ENCODE measurements around the gene CLCN3. TPM values are rescaled to one million over a fixed set of nuclear protein-coding genes. Genes with fewer than 3 reads are reported as not detected.
"Not testable (repeated sequence)": the region's sequence is repeated elsewhere in the genome, so short reads cannot be mapped to it uniquely, and the experiment has no call there.

CLCN3 gene
- total and polyA plus RNA-seq, 9 of the 15 experiments (the other 6 are each of a cell fraction or from before 2014, with no cell fraction given) = 12.7 to 60.6 (median 38.5) TPM

- ATAC-seq (no peak), FAIRE-seq (no peak), DNase-seq (ENCODE audit: extremely low read depth in 1 of 4, low spot score in 3 of 4) (no peak)
- ChIA-PET POLR2A (no interaction called here), CTCF (ENCODE audit: low intra/inter-chr PET ratio) (no interaction called here)
- BruUV-seq (replicated peaks) = no TSS peak
- H3K4me3 ChIP-seq = peak overlapping the region; percentile 53
- no peaks in the 10 kb centered on the region; the same call in 2 of the 3 replicates for H3K36me3 ChIP-seq (ENCODE audit: control insufficient read depth, insufficient read depth, low read length)
- H3K9me1 ChIP-seq (ENCODE audit: control insufficient read depth, insufficient read depth, low read length) = no peaks in the 10 kb centered on the region
- H2AFZ ChIP-seq (ENCODE audit: low read depth, low read length) = no peak overlapping the region
- H3K9me3 ChIP-seq (replicated peaks; ENCODE audit: control insufficient read depth, insufficient read depth, low read depth, low read length) = no peaks in the 10 kb centered on the region
- H3K9ac ChIP-seq (ENCODE audit: insufficient read depth in 1 of 2, low read depth in 2 of 2, low read length in 2 of 2) = peak overlapping the region in 1 of 2 experiments; percentile 91; a peak in 2 of 4 replicates
- peak overlapping the region; percentile 90 for H3K4me2 ChIP-seq (ENCODE audit: insufficient read depth, low read length)
- H3K4me1 ChIP-seq (replicated peaks in 1 of 2; ENCODE audit: control insufficient read depth in 2 of 2, insufficient read depth in 2 of 2, low read length in 2 of 2) = peaks cover 16 to 35% of the 10 kb centered on the region in 2 experiments
- TF ChIP-seq PML (IDR thresholded peaks at IDR 0.05; ENCODE audit: low read length) (0 out of 2 replicates have a peak, but pooled peaks have one; percentile 4), ZNF699 (CRISPR knock-in tag; IDR thresholded peaks at IDR 0.05; ENCODE audit: insufficient replicate concordance) (no peak)
- peaks cover 85% of the 10 kb centered on the region for H3K79me2 ChIP-seq (ENCODE audit: control insufficient read depth, insufficient read depth, low read length)
- peak overlapping the region; percentile 98; the same call in 2 of the 3 replicates for H3K27ac ChIP-seq (ENCODE audit: extremely low read depth, low read depth, low read length)
- 0 out of 2 replicates have a peak, but pooled peaks cover 7% of the 10 kb centered on the region for H4K20me1 ChIP-seq (replicated peaks; ENCODE audit: control insufficient read depth, insufficient read depth, low read length)
- intact Hi-C loops (cut with micrococcal nuclease) (no loop called here), in situ Hi-C loops (cut with MboI) (loop anchor here (5.0 to 25.0 kb wide), 2 partner anchors 35 to 415 kb away; partner anchors contain the start of gene MFAP3L)
- no peaks in the 10 kb centered on the region for H3K27me3 ChIP-seq (ENCODE audit: control insufficient read depth in 2 of 2, insufficient read depth in 2 of 2, low read length in 2 of 2)
- 2% methylated on average over 4 of the region's 4 CpGs for WGBS (ENCODE audit: insufficient coverage, low coverage, missing lambda C conversion rate)
Observed at GRCh38 chr4:169622566-169622965, 2.2 kb downstream of the CLCN3 start.

- WGBS (ENCODE audit: insufficient coverage, low coverage, missing lambda C conversion rate) = 86% methylated on average over 5 of the region's 6 CpGs
- BruUV-seq (replicated peaks); H3K27ac ChIP-seq (ENCODE audit: extremely low read depth, low read depth, low read length); H2AFZ ChIP-seq (ENCODE audit: low read depth, low read length); ATAC-seq; H4K20me1 ChIP-seq (replicated peaks; ENCODE audit: control insufficient read depth, insufficient read depth, low read length); H3K4me3 ChIP-seq; H3K27me3 ChIP-seq (ENCODE audit: control insufficient read depth in 2 of 2, insufficient read depth in 2 of 2, low read length in 2 of 2); DNase-seq (ENCODE audit: extremely low read depth in 1 of 4, low spot score in 3 of 4); H3K9ac ChIP-seq (ENCODE audit: insufficient read depth in 1 of 2, low read depth in 2 of 2, low read length in 2 of 2); H3K9me3 ChIP-seq (replicated peaks; ENCODE audit: control insufficient read depth, insufficient read depth, low read depth, low read length); H3K4me2 ChIP-seq (ENCODE audit: insufficient read depth, low read length); FAIRE-seq; H3K36me3 ChIP-seq (ENCODE audit: control insufficient read depth, insufficient read depth, low read length); CTCF ChIA-PET (ENCODE audit: low intra/inter-chr PET ratio); H3K9me1 ChIP-seq (ENCODE audit: control insufficient read depth, insufficient read depth, low read length); intact Hi-C loops (cut with micrococcal nuclease): not testable (repeated sequence)
- Histone ChIP-seq H3K4me1 (replicated peaks in 1 of 2; ENCODE audit: control insufficient read depth in 2 of 2, insufficient read depth in 2 of 2, low read length in 2 of 2) (peaks cover 13 to 39% of the 10 kb centered on the region in 2 experiments), H3K79me2 (ENCODE audit: control insufficient read depth, insufficient read depth, low read length) (peaks cover 92% of the 10 kb centered on the region)
- peak; percentile 63 to 71; a peak in 3 of 4 replicates for TF ChIP-seq KDM1A (IDR thresholded peaks at IDR 0.05)
- peak; percentile 30; the same call in 1 of the 2 replicates for TF ChIP-seq CBFA2T3 (IDR thresholded peaks at IDR 0.05)
- in situ Hi-C loops (cut with MboI) = loop anchor here (5.0 to 25.0 kb wide), 2 partner anchors 33 to 413 kb away; partner anchors contain the start of gene MFAP3L
- POLR2A ChIA-PET = interaction anchor here (1.1 to 4.9 kb wide), 2 partner anchors 13 to 36 kb away, joined by 3 to 51 read pairs; no protein-coding TSS in a partner anchor
Observed at GRCh38 chr4:169624012-169624411, 3.6 kb downstream of the CLCN3 start.

Data from K562 (cell line).